Measurements from ENCODE around the gene FKBP5.

GRCh38 chr6:35586542-35586941, 102.2 kb downstream of the FKBP5 start:
- TF ChIP-seq, protein P1, sequence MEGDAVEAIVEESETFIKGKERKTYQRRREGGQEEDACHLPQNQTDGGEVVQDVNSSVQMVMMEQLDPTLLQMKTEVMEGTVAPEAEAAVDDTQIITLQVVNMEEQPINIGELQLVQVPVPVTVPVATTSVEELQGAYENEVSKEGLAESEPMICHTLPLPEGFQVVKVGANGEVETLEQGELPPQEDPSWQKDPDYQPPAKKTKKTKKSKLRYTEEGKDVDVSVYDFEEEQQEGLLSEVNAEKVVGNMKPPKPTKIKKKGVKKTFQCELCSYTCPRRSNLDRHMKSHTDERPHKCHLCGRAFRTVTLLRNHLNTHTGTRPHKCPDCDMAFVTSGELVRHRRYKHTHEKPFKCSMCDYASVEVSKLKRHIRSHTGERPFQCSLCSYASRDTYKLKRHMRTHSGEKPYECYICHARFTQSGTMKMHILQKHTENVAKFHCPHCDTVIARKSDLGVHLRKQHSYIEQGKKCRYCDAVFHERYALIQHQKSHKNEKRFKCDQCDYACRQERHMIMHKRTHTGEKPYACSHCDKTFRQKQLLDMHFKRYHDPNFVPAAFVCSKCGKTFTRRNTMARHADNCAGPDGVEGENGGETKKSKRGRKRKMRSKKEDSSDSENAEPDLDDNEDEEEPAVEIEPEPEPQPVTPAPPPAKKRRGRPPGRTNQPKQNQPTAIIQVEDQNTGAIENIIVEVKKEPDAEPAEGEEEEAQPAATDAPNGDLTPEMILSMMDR (IDR thresholded peaks at IDR 0.05), result no peak
- no peak for TF ChIP-seq POLR2AphosphoS5 (IDR thresholded peaks at IDR 0.05; ENCODE audit: insufficient read depth in 1 of 2, low read depth in 1 of 2)
